Hindlimb muscle (tissue), 1 donor: ENCODE data around the gene APOBEC3G. TPM values are rescaled to one million over a fixed set of nuclear protein-coding genes. Genes with fewer than 3 reads are reported as not detected.
"Not testable (repeated sequence)": the region's sequence is repeated elsewhere in the genome, so short reads cannot be mapped to it uniquely, and the experiment has no call there.

Experiments
- DNase-seq: peaks from one replicate; pipeline ENCODE4 v3.0.0-alpha.2; 2013
- polyA plus RNA-seq: library from polyadenylated mRNA; unstranded; fragments of 120-200 nt; gene quantifications from one replicate; pipeline ENCODE4 v1.2.1, GENCODE V29; 2013; ENCODE audit not compliant: insufficient read length

APOBEC3G gene
- polyA plus RNA-seq, 1 donor: 3.3 TPM

- DNase-seq: no peak
Measured at GRCh38 chr22:39068033-39068785, 8.9 kb upstream of the APOBEC3G start.

DNA sequence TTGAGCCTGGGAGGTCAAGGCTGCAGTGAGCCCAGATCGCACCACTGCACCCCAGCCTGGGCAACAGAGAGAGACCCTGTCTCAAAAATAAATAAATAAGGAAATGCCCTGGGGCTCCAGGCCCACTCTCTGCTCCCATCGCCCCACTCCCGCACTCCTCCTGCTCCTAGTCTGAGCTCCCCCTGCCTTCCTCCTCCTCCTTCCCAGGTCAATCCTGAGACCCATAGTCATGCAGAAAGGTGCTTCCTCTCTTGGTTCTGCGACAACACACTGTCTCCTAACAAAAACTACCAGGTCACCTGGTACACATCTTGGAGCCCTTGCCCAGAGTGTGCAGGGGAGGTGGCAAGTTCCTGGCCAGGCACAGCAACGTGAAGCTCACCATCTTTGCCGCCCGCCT lies 6.9 kb upstream of the APOBEC3G start:
- DNase-seq: no peak

- DNase-seq: not testable (repeated sequence)
Measured at GRCh38 chr22:39072581-39072981, 4.5 kb upstream of the APOBEC3G start.

GRCh38 chr22:39073981-39074380 lies 3.1 kb upstream of the APOBEC3G start:
- DNase-seq: no peak

DNA sequence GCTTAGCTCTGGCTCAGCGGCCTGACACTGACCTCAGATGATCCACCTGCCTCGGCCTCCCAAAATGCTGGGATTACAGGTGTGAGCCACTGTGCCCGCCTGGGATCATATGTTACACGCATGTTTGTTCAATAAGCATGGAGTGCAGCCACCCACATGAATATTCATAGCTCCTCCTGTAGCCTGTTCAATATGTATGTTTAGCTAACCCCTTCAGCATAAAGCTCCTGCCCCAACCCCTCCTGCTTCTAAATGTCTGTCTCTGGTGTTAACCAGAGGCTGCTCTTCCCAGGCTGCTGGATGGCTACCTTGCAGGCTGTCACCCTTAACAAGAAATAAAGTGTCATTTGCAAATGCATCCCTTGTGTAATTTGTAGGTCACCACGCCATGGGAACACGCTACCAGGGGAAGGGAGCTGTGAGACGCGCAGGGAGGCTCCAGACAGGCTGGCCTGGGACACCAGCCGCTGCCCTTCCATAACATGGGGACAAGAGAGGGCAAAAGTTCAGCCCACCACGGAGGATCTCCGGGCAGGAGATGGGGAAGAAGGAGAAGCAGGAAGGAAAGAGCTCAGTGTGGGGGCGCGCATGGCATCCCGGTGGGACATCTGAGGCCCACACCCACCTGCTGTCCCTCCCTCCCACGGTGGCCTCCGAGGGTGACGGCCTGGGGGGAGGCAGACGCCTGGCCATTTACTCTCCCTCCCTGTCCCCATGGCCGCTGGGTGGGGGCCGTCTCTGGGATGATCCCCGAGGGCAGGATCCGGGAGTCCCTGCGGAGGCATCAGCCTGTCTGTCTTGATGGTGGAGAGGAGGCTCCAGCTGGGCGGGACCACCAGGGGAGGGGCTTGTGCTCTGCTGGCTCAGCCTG lies 685 bp upstream of the APOBEC3G start:
- not testable (repeated sequence) for DNase-seq

DNA sequence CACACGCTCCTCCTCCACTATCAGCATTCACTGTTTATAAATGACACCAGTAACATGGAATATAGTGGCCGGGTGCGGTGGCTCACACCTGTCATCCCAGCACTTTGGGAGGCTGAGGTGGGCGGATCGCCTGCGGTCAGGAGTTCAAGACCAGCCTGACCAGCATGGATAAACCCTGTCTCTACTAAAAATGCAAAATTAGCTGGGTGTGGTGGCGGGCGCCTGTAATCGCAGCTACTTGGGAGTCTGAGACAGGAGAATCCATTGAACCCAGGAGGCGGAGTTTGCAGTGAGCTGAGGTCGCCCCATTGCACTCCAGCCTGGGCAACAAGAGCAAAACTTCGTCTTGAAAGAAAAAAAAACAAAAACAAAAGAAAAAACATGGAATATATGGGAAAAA lies 837 bp downstream of the APOBEC3G start:
- DNase-seq: not testable (repeated sequence)

GRCh38 chr22:39078329-39078728 lies 1.3 kb downstream of the APOBEC3G start:
- no peak for DNase-seq

DNA sequence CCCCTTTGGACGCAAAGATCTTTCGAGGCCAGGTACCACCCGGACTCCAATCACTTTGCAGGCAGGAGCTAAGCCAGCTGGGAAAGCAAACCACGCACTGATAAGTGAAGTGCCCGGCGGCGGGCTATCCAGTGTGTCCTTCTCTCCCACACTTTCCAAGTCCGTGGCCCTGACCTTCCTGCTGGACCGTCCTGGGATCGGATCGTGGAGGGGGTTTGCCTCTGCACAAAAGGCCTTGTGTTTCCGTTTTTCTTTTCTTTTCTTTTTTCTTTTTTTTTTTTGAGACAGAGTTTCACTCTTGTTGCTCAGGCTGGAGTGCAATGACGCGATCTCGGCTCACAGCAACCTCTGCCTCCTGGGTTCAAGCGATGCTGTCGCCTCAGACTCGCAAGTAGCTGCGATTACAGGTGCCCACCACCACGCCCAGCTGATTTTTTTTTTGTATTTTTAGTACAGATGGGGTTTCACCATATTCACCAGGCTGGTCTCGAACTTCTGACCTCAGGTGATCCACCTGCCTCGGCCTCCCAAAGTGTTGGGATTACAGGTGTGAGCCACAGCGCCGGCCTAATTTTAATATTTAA lies 2.1 kb downstream of the APOBEC3G start:
- DNase-seq: not testable (repeated sequence)

DNA sequence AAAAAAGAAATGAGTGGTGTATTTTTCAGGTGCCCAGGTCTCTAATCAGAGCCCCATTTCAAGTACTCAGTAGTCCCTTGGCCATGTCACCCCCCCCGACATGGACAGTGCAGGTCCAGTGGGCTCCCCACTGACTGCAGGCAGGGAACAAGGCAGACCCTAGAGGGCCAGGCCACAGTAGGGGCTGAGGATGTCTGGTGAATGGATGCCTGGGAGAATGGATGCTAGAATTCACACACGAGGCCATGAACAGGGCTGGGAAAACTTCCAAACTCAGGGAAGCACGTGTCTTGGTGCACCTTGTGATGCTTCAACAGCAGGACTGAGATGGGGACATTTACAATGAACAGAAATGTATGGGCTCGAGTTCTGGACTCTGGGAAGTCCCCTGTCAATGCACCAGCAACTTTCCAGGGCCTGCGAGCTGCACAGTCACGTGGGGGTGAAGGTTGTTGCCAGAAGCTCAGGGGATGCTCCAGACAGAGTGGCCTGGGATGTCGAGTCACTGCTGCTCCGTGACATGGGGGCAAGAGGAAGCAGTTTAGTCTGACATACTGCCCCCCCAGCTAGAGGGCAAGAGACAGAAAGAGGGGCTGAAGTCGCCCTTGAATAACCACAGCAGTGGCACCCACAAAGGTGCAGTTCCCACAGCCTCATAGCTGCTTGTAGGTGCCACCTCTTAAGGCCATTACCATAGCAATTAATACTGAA lies 3.1 kb downstream of the APOBEC3G start:
- no peak for DNase-seq

DNA sequence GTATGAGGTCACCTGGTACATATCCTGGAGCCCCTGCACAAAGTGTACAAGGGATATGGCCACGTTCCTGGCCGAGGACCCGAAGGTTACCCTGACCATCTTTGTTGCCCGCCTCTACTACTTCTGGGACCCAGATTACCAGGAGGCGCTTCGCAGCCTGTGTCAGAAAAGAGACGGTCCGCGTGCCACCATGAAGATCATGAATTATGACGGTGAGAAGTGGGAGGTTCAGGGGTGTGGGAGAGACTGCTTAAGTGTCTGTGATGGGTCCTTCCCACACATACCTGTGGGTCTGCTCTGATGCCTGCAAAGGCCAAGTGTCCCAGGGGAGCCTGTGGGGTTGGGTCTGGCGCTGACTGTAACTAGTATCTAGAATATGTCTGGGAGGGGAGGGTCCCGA lies 3.9 kb downstream of the APOBEC3G start:
- DNase-seq: no peak

GRCh38 chr22:39081598-39081997 lies 4.5 kb downstream of the APOBEC3G start:
- no peak for DNase-seq

- no peak for DNase-seq
Measured at GRCh38 chr22:39083212-39084165, 6.4 kb downstream of the APOBEC3G start.

GRCh38 chr22:39084666-39085065 lies 7.6 kb downstream of the APOBEC3G start:
- no peak for DNase-seq

GRCh38 chr22:39087098-39087497 lies 10.0 kb downstream of the APOBEC3G start:
- DNase-seq: no peak

GRCh38 chr22:39087881-39088684 lies 11.0 kb downstream of the APOBEC3G start:
- DNase-seq: peak; percentile 49

DNA sequence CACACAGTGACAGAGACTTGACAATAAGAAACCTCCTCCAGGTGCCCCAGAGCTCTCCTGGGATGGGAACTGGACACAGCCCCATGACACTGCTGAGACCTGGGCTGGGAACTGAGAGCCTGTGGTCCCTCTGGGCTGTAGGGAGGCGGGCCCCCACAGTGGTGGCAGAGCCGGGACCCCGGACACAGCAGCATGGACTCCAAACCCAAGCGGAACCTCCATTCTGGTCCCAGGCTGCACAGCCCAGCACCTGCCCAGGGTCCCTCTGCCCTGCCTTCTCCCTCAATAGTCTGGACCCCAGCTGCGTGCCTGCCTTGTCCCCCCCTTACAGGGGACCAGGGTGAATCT lies 11.6 kb downstream of the APOBEC3G start:
- no peak for DNase-seq

GRCh38 chr22:39089928-39090327 lies 12.9 kb downstream of the APOBEC3G start:
- no peak for DNase-seq

- DNase-seq: no peak
Measured at GRCh38 chr22:39090426-39091064, 13.5 kb downstream of the APOBEC3G start.

GRCh38 chr22:39091126-39092081 lies 14.3 kb downstream of the APOBEC3G start:
- DNase-seq: no peak
